ENCODE data around the gene MICALL2.

MICALL2 gene

DNA sequence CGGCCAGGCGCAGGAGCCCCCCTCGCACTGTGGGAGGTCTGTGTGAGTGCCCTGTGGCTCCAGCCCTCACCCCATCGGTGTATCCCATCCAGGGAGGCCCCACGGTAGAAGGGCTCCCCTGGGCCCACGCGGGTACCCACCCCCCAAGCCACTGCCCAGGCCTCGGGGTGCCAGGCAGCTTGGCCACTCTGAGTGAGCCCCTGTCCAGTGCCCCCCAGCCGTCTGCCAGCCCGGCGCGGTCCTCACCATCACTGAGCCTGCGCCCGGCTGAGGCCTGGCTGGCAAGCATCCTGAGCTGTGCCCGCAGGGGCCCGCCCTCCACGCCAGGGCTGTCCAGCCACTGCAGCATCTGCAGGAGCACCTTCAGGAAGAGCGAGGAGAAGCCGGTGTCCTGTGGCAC lies 19.2 kb upstream of the MICALL2 start:
- no peak for FAIRE-seq
- TF ChIP-seq POLR2AphosphoS5 (IDR thresholded peaks at IDR 0.05; ENCODE audit: low read depth, low read length) (no peak), POLR2A (IDR thresholded peaks at IDR 0.05; ENCODE audit: low read depth, low read length) (no peak), TAF1 (IDR thresholded peaks at IDR 0.05; ENCODE audit: borderline replicate concordance, low read depth, low read length) (no peak)
- no peak for DNase-seq (ENCODE audit: insufficient read length)

DNA sequence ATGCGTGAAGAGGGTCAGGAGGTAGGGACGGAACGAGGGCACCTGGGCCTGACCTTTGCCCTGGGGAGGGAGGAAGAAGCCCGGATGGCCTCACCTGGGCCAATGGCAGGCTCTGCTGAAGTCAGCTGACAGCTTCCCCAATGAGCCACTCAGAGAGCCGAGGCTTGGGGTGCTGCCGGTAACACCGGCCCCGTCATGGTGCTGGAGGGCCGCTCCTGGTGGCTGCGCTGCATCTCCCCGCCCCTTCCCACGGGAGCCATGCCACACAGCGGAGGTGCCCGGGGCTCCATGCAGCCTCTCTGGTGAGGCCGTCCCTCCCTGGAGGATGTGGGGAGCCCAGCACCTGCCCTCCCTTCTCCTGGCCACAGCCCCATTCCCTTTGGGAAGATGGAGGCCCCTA lies 17.6 kb upstream of the MICALL2 start:
- TF ChIP-seq POLR2AphosphoS5 (IDR thresholded peaks at IDR 0.05; ENCODE audit: low read depth, low read length), result no peak
- no peak for TF ChIP-seq POLR2A (IDR thresholded peaks at IDR 0.05; ENCODE audit: low read depth, low read length)
- no peak for TF ChIP-seq TAF1 (IDR thresholded peaks at IDR 0.05; ENCODE audit: borderline replicate concordance, low read depth, low read length)
- no peak for FAIRE-seq
- DNase-seq (ENCODE audit: insufficient read length), result no peak

DNA sequence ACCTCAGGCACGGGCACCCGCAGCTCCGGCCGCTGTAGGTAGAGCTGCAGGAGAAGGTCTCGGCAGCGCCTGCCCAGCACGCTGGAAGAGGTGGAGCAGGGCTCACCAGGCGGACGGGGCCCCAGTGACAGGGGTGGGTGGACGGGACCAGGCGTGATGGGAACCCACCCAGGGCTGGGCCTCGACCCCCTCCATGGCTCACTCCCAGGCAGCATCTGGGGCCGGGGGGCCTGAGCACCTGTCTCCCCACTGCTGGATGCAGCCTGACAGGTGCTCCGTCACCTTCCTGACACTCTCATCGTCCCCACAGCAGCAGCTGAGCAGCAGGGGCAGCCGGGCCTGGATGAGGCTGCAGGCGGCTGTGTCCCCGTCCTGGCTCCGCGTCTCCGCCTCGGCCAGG lies 16.7 kb upstream of the MICALL2 start:
- FAIRE-seq (no peak), DNase-seq (ENCODE audit: insufficient read length) (no peak)
- TF ChIP-seq POLR2AphosphoS5 (IDR thresholded peaks at IDR 0.05; ENCODE audit: low read depth, low read length) (no peak), TAF1 (IDR thresholded peaks at IDR 0.05; ENCODE audit: borderline replicate concordance, low read depth, low read length) (no peak), POLR2A (IDR thresholded peaks at IDR 0.05; ENCODE audit: low read depth, low read length) (no peak)

DNA sequence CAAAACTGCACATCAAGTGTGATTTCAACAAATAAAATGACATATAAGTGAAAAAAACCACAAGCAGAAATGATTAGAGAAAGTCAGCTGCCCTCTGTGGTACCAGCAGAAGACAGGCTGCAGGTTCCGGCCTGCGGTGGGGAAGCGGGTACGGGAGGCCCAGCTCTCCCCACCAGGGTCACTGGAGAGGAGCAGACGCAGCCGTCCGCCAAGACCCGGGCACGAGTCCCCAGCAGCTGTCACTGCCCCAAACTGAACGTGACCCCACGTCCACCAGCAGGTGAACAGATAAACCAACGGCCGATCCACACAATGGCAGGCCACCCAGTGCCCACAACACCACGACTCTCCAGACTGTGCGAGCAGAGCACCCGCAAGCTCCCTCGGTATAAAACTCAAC lies 16.1 kb upstream of the MICALL2 start:
- DNase-seq (ENCODE audit: insufficient read length), result no peak
- FAIRE-seq, result no peak
- no peak for TF ChIP-seq POLR2AphosphoS5 (IDR thresholded peaks at IDR 0.05; ENCODE audit: low read depth, low read length)
- no peak for TF ChIP-seq TAF1 (IDR thresholded peaks at IDR 0.05; ENCODE audit: borderline replicate concordance, low read depth, low read length)
- TF ChIP-seq POLR2A (IDR thresholded peaks at IDR 0.05; ENCODE audit: low read depth, low read length), result no peak

DNA sequence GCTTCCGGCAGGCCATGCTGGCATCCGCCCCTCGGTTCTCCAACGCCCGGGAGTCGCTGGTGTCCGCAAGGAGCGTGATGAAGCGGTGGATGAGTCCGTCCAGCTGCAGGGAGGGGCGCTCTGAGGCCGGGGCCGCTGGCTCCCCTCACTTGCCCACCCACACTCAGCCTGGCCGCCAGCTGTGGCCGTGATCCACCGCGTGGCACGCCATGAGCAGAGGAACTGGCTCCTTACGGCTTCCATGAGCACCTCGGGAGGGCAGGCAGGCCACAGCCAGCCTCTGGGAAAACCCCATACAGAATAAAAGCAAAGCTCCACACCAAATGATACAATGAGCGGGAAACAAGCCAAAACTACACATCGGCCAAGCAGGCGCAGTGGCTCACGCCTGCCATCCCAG lies 15.5 kb upstream of the MICALL2 start:
- TF ChIP-seq POLR2AphosphoS5 (IDR thresholded peaks at IDR 0.05; ENCODE audit: low read depth, low read length) (no peak), TAF1 (IDR thresholded peaks at IDR 0.05; ENCODE audit: borderline replicate concordance, low read depth, low read length) (no peak)
- no peak for DNase-seq (ENCODE audit: insufficient read length)
- no peak for FAIRE-seq

DNA sequence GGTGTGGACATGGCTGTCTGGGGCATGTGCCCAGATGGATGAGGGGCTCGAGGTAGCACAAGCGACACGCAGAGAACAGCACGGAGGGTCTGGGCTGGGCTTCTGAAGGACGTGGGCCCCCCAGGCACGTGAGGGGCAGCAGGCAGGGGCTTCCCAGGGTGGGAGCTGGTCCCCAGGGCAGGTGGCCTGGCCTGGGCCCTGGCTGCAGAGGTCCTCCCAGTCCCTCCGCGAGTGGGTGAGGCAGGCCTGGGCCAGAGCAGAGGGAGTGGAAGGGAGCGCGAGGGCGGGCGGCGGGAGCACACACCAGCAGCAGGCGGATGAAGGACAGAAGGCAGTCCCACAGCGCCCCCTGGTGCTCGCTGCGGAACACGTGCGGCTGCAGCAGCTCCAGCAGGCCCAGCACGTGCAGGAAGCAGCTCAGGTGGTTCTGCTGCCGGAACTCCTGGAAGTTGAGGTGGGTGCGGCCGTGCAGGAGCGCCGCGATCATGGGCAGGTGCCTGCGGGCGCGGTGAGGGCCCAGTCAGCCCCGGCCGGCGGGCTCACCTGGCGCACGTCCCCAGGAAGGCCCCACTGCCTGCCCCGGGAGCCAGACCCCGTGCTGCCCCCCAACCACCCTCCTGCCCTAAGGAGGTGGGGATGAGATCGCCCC lies 14.7 kb upstream of the MICALL2 start:
- TF ChIP-seq TAF1 (IDR thresholded peaks at IDR 0.05; ENCODE audit: borderline replicate concordance, low read depth, low read length), result no peak
- no peak for TF ChIP-seq POLR2A (IDR thresholded peaks at IDR 0.05; ENCODE audit: low read depth, low read length)
- no peak for TF ChIP-seq POLR2AphosphoS5 (IDR thresholded peaks at IDR 0.05; ENCODE audit: low read depth, low read length)
- peak; percentile 82 for FAIRE-seq
- DNase-seq (ENCODE audit: insufficient read length), result peak; percentile 98

DNA sequence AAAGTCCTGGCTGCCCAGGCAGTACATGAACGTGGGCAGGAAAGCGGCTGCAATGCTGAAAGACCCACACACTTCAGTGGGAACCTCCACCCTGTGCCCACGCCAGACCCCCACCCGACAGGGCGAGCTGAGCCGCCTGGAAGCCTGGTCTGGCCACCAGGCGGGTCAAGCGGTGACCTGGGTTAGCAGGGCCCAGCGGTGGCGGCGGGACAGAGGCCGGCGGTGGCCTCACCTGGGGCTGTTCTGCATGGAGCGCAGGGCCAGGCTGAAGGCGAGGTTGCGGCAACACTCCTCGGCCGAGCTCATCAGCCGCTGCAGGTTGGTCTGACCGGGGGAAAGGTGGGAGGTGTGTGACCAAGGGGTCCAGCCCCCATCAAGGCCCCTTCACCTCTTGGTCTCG lies 11.6 kb upstream of the MICALL2 start:
- FAIRE-seq (no peak), DNase-seq (ENCODE audit: insufficient read length) (no peak)
- TF ChIP-seq TAF1 (IDR thresholded peaks at IDR 0.05; ENCODE audit: borderline replicate concordance, low read depth, low read length), result no peak

DNA sequence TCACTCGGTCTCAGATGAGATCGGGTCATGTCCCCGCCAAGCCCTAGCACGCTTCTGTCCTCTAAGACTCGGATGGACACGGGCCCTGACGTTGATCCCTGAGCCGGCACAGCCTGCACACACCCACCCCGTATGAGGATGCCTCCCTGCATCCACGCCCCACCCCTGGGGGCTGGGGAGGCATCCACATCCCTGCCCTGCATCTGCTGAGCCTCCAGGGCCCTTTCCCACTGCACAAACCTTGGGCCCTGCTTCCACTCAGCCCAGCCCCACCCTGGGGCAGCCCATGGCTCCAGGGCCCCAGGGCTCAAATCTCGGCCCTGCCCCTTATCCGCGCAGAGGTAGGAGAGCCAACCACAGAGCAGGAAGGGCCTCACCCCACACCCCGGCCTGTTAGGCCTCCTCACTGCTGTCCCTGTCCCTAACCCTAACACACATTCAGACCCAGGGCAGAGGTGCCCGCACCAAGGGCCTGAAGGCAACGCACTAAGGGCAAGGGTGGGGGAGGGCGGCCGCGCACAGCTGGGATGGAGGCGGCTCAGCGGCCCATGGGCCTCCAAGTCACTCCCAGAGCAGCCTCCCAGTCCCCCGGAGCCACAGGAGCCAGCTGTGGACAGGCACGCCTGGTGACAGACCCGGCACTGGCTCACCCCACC lies 9.5 kb upstream of the MICALL2 start:
- FAIRE-seq, result no peak

DNA sequence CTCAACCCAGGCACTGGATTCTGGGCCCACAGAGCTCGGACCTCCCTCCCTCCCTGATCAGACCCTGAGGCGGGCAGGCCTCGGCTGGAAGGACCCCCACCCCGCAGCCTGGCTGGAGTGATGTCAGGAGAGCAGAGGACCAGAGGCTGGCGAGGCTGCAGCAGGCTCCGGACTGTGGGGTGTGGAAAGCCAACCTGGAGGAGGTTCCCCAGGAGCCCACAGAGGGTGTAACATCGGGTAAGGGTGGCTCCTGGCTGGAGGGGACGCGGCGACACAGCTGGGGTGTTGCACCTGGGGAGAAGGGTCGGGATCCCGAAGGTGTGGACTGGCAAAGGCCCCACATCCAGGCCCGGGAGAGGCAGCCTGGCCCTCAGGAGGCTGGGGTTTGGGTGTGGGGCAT lies 8.9 kb upstream of the MICALL2 start:
- FAIRE-seq (no peak), DNase-seq (ENCODE audit: insufficient read length) (no peak)
- TF ChIP-seq TAF1 (IDR thresholded peaks at IDR 0.05; ENCODE audit: borderline replicate concordance, low read depth, low read length) (no peak), POLR2A (IDR thresholded peaks at IDR 0.05; ENCODE audit: low read depth, low read length) (no peak), POLR2AphosphoS5 (IDR thresholded peaks at IDR 0.05; ENCODE audit: low read depth, low read length) (no peak)

More for the DNA sequence above, 9.5 kb upstream of the MICALL2 start:
- no peak for DNase-seq (ENCODE audit: insufficient read length)
- no peak for TF ChIP-seq TAF1 (IDR thresholded peaks at IDR 0.05; ENCODE audit: borderline replicate concordance, low read depth, low read length)
- no peak for TF ChIP-seq POLR2A (IDR thresholded peaks at IDR 0.05; ENCODE audit: low read depth, low read length)
- no peak for TF ChIP-seq POLR2AphosphoS5 (IDR thresholded peaks at IDR 0.05; ENCODE audit: low read depth, low read length)

DNA sequence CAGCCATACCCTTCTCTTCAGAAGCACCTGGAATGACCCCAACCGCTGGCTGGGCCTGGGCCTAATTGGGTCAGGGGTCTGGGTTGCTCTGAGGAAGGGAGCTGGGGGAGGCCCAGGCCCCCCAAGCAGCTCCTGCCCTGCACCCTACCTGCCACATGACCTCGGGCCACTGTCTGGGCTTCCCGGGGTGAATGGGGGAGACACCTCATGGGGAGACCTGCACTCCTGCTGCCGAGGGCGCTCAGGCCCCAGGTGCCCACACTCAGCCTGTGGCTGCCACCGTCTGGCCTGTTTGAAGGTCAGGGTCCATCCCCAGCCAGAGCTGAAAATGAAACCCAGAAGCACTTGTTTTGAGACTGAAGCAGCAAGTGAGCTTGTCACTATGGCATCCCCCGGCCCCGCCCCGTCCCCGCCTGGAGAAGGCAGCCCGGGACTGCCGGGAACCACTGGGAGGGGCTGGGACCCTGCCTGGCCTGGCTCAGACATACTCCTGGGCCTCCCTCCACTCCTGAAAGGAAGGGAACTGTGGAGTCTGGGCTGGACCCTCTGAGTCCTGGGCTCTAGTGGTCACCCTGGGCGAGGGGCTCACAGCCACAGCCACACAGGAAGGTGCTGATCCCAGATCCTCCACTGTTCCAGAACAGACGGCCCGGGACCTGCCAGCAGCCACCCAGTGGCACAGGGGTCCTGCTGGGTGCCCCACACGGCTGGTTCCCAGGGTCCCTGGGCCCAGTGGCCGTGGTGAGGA lies 7.4 kb upstream of the MICALL2 start:
- no peak for DNase-seq (ENCODE audit: insufficient read length)
- FAIRE-seq, result no peak
- no peak for TF ChIP-seq POLR2A (IDR thresholded peaks at IDR 0.05; ENCODE audit: low read depth, low read length)
- TF ChIP-seq POLR2AphosphoS5 (IDR thresholded peaks at IDR 0.05; ENCODE audit: low read depth, low read length), result no peak
- no peak for TF ChIP-seq TAF1 (IDR thresholded peaks at IDR 0.05; ENCODE audit: borderline replicate concordance, low read depth, low read length)

DNA sequence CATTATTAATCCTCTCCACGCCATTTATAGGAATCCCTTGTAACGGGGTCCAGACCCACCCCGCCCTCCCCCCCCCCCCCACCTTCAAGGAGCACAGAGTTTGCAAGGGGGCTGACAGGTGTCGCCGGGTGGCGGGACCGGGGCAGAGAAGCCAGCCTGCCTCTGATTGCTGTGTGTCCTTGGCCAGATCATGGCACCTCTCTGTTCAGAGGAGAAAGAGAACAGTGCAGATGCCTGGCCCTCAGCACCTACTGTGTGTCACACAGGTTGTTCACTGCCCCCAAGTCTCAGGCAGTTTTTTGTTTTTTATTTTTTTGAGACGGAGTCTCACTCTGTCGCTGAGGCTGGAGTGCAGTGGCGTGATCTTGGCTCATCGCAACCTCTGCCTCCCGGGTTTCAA lies 5.4 kb upstream of the MICALL2 start:
- DNase-seq (ENCODE audit: insufficient read length), result no peak
- no peak for TF ChIP-seq POLR2AphosphoS5 (IDR thresholded peaks at IDR 0.05; ENCODE audit: low read depth, low read length)
- no peak for TF ChIP-seq TAF1 (IDR thresholded peaks at IDR 0.05; ENCODE audit: borderline replicate concordance, low read depth, low read length)
- TF ChIP-seq POLR2A (IDR thresholded peaks at IDR 0.05; ENCODE audit: low read depth, low read length), result no peak
- no peak for FAIRE-seq

DNA sequence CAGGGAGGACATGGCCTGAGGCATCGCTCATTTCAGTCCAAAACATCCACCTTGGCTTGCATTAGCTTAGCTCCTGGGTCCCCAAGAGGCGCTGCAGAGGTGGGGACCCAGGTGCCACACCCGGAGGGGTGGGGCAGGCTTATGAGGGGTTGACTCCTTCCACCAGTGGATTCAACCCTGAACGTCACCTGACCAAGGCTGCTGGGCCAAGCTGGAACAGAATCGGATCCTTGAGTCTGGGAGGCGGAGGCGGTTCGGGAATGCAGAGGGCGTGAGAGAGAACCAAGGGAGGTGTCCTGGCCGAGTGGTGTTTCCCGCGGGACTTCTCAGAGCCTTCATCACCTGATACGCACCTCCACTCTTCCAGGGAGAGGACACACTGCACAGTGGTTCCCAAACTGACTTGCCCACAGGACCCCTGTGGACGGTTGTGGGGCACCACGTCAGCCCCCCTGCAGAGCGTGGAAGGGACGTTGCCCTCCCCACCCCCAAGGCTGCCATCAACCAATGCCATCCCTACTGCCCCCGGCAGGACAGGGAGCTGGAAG lies 4.5 kb upstream of the MICALL2 start:
- FAIRE-seq, result no peak
- DNase-seq (ENCODE audit: insufficient read length), result no peak
- TF ChIP-seq TAF1 (IDR thresholded peaks at IDR 0.05; ENCODE audit: borderline replicate concordance, low read depth, low read length), result no peak
- TF ChIP-seq POLR2A (IDR thresholded peaks at IDR 0.05; ENCODE audit: low read depth, low read length), result no peak
- TF ChIP-seq POLR2AphosphoS5 (IDR thresholded peaks at IDR 0.05; ENCODE audit: low read depth, low read length), result no peak

Data from GM12892 (cell line).